HTR-8/SVneo (cell line): Measurements from ENCODE around the gene OR13J1.

ENCODE experiments used
- DNase-seq: peaks from one replicate; pipeline ENCODE4 v3.0.0; 2011; ENCODE audit warnings: low spot score, mixed read lengths; ENCODE audit not compliant: insufficient read length
- FAIRE-seq: peaks from 2 replicates; lab custom pipeline; 2011; peaks lifted over from hg19 to GRCh38; lab: Jason Lieb, UNC

Gene OR13J1

GRCh38 chr9:35861161-35861897, 8.9 kb downstream of the OR13J1 start:
- DNase-seq (no peak), FAIRE-seq (no peak)

- FAIRE-seq (no peak), DNase-seq (no peak)
Observed at GRCh38 chr9:35859990-35860339, 10.2 kb downstream of the OR13J1 start.

GRCh38 chr9:35859310-35859989, 10.8 kb downstream of the OR13J1 start:
- FAIRE-seq (no peak), DNase-seq (no peak)

GRCh38 chr9:35858458-35858857, 11.7 kb downstream of the OR13J1 start:
- FAIRE-seq: no peak
- DNase-seq: no peak

- FAIRE-seq: no peak
- no peak for DNase-seq
Observed at GRCh38 chr9:35856882-35857281, 13.3 kb downstream of the OR13J1 start.

- no peak for FAIRE-seq
Observed at GRCh38 chr9:35856206-35856605, 14.0 kb downstream of the OR13J1 start.

GRCh38 chr9:35854091-35854762, 16.0 kb downstream of the OR13J1 start:
- FAIRE-seq: no peak
- DNase-seq: no peak

More at GRCh38 chr9:35856206-35856605, 14.0 kb downstream of the OR13J1 start:
- no peak for DNase-seq

GRCh38 chr9:35852876-35853865, 17.0 kb downstream of the OR13J1 start:
- no peak for DNase-seq
- no peak for FAIRE-seq

- FAIRE-seq (no peak), DNase-seq (no peak)
Observed at GRCh38 chr9:35852267-35852815, 17.9 kb downstream of the OR13J1 start.

GRCh38 chr9:35847792-35848572, 22.2 kb downstream of the OR13J1 start:
- FAIRE-seq: no peak
- no peak for DNase-seq

- no peak for DNase-seq
- FAIRE-seq: no peak
Observed at GRCh38 chr9:35845824-35846771, 24.1 kb downstream of the OR13J1 start.

GRCh38 chr9:35844628-35845270, 25.5 kb downstream of the OR13J1 start:
- no peak for FAIRE-seq
- peak; percentile 27 for DNase-seq

GRCh38 chr9:35842795-35843194, 27.4 kb downstream of the OR13J1 start:
- FAIRE-seq (no peak), DNase-seq (no peak)

GRCh38 chr9:35842020-35842745, 28.0 kb downstream of the OR13J1 start:
- DNase-seq (no peak), FAIRE-seq (no peak)

- FAIRE-seq (no peak), DNase-seq (no peak)
Observed at GRCh38 chr9:35841645-35841900, 28.6 kb downstream of the OR13J1 start.

GRCh38 chr9:35840881-35841644, 29.1 kb downstream of the OR13J1 start:
- FAIRE-seq: no peak
- DNase-seq: no peak
